DND-41 (cell line): ENCODE measurements around the gene COX20.

Experiments
- ATAC-seq: fragments of 200-7000 bp; cut with Tn5 transposase; 3 replicates; pipeline ENCODE4 v1.9.1; 2021; ENCODE audit warnings: low read depth; ENCODE audit not compliant: insufficient read depth
- DNase-seq: peaks from one replicate; pipeline ENCODE4 v3.0.0-alpha.2; 2020
- H2AFZ ChIP-seq: 2 replicates; pipeline ENCODE4 v1.6.0; 2012; ENCODE audit warnings: low read depth, low read length
- H3K27ac ChIP-seq: 2 replicates; pipeline ENCODE4 v1.5.1; 2012; ENCODE audit warnings: low read length, inconsistent platforms
- H3K27me3 ChIP-seq: fragments of 200-600 bp; sonication (generic); 2 replicates; pipeline ENCODE4 v1.6.0; 2012; ENCODE audit warnings: low read length, mild to moderate bottlenecking, inconsistent platforms; ENCODE audit not compliant: insufficient read depth, poor library complexity
- H3K36me3 ChIP-seq: 2 replicates; pipeline ENCODE4 v1.5.1; 2012; ENCODE audit warnings: low read length, inconsistent platforms; ENCODE audit not compliant: insufficient read depth
- H3K4me1 ChIP-seq: 2 replicates; pipeline ENCODE4 v1.5.1; 2012; ENCODE audit warnings: mild to moderate bottlenecking, low read length; ENCODE audit not compliant: insufficient read depth
- H3K4me2 ChIP-seq: 2 replicates; pipeline ENCODE4 v1.6.0; 2012; ENCODE audit warnings: mild to moderate bottlenecking, moderate library complexity, low read length, inconsistent platforms; ENCODE audit not compliant: insufficient read depth
- H3K4me3 ChIP-seq, 2 experiments: fragments of 200-600 bp in 1 of 2; shearing (Covaris generic) in 1 of 2; 2 replicates each; pipeline ENCODE4 v1.5.1; 2012 to 2016; ENCODE audit warnings: inconsistent platforms in 2 of 2, low read length in 2 of 2, mild to moderate bottlenecking in 2 of 2, low read depth in 1 of 2, moderate library complexity in 1 of 2
- H3K79me2 ChIP-seq: 2 replicates; pipeline ENCODE4 v1.6.0; 2012; ENCODE audit warnings: low read length, inconsistent platforms; ENCODE audit not compliant: insufficient read depth
- H3K9ac ChIP-seq: 2 replicates; pipeline ENCODE4 v1.6.0; 2012; ENCODE audit warnings: low read depth, mild to moderate bottlenecking, inconsistent platforms, low read length, moderate library complexity
- H3K9me3 ChIP-seq: 2 replicates; pipeline ENCODE4 v1.5.1; 2012; ENCODE audit warnings: low read length, moderate library complexity, mild to moderate bottlenecking, inconsistent platforms; ENCODE audit not compliant: insufficient read depth, severe bottlenecking
- H4K20me1 ChIP-seq: 2 replicates; pipeline ENCODE4 v1.6.0; 2012; ENCODE audit warnings: low read length; ENCODE audit not compliant: insufficient read depth
- CTCF ChIP-seq: IDR thresholded peaks from 2 replicates; pipeline ENCODE4 v1.5.1; 2012; ENCODE audit warnings: borderline replicate concordance, low read length, moderate library complexity, mild to moderate bottlenecking; ENCODE audit not compliant: poor library complexity, severe bottlenecking; ENCODE audit errors: extremely low read depth
- EZH2 ChIP-seq: IDR thresholded peaks from 3 replicates; pipeline ENCODE4 v1.6.1; 2012; ENCODE audit warnings: borderline replicate concordance, low read depth, mild to moderate bottlenecking, moderate library complexity, low read length, inconsistent platforms; ENCODE audit not compliant: severe bottlenecking

The COX20 gene

GRCh38 chr1:244866355-244866754, 30.9 kb downstream of the COX20 start:
- H3K4me3 ChIP-seq = no peak overlapping the region
- peaks cover 15% of the 10 kb centered on the region for H4K20me1 ChIP-seq
- ATAC-seq (no peak), DNase-seq (no peak)
- H3K27ac ChIP-seq = peak overlapping the region; percentile 48; the same call in 1 of the 2 replicates
- H3K79me2 ChIP-seq = peaks cover 43% of the 10 kb centered on the region
- peak overlapping the region; percentile 55; the same call in 1 of the 2 replicates for H2AFZ ChIP-seq
- H3K9ac ChIP-seq = 0 out of 2 replicates have a peak overlapping the region, but pooled peaks have one; percentile 96
- peak overlapping the region; percentile 79 for H3K4me2 ChIP-seq
- peaks cover 26% of the 10 kb centered on the region for H3K4me1 ChIP-seq
- TF ChIP-seq CTCF = no peak
- TF ChIP-seq EZH2 = no peak
- no peaks in the 10 kb centered on the region for H3K27me3 ChIP-seq
- H3K9me3 ChIP-seq = no peaks in the 10 kb centered on the region
- peaks cover 23% of the 10 kb centered on the region for H3K36me3 ChIP-seq

GRCh38 chr1:244868484-244869363, 33.3 kb downstream of the COX20 start:
- Histone ChIP-seq H3K27ac (no peak overlapping the region), H3K9ac (no peak overlapping the region), H2AFZ (0 out of 2 replicates have a peak overlapping the region, but pooled peaks have one; percentile 37), H3K27me3 (no peaks in the 10 kb centered on the region), H3K4me2 (no peak overlapping the region), H3K4me3 (no peak overlapping the region), H3K4me1 (peaks cover 19% of the 10 kb centered on the region), H3K36me3 (peaks cover 4% of the 10 kb centered on the region; the same call in 1 of the 2 replicates), H3K79me2 (peaks cover 22% of the 10 kb centered on the region), H3K9me3 (no peaks in the 10 kb centered on the region), H4K20me1 (no peaks in the 10 kb centered on the region)
- DNase-seq (no peak), ATAC-seq (no peak)
- no peak for TF ChIP-seq EZH2
- no peak for TF ChIP-seq CTCF

- Histone ChIP-seq H3K9me3 (no peaks in the 10 kb centered on the region), H3K4me3 (no peak overlapping the region), H3K27me3 (no peaks in the 10 kb centered on the region), H4K20me1 (no peaks in the 10 kb centered on the region), H3K9ac (no peak overlapping the region), H3K27ac (no peak overlapping the region), H3K4me2 (no peak overlapping the region), H3K4me1 (peaks cover 19% of the 10 kb centered on the region), H3K36me3 (no peaks in the 10 kb centered on the region), H2AFZ (no peak overlapping the region), H3K79me2 (peaks cover 16% of the 10 kb centered on the region)
- DNase-seq (no peak), ATAC-seq (no peak)
- no peak for TF ChIP-seq EZH2
- TF ChIP-seq CTCF = no peak
Observed at GRCh38 chr1:244869364-244869827, 33.9 kb downstream of the COX20 start.
